HepG2 (cell line): Measurements from ENCODE around the gene MESD. TPM values are rescaled to one million over a fixed set of nuclear protein-coding genes. Genes with fewer than 3 reads are reported as not detected.

Experiments used
- ARID2 ChIP-seq: sonication (generic); formaldehyde crosslinking; IDR thresholded peaks from 2 replicates; pipeline ENCODE4 v1.8.1; 2022; ENCODE audit warnings: mild to moderate bottlenecking, missing genetic modification reagents, borderline replicate concordance
- KLF6 ChIP-seq: IDR thresholded peaks from 2 replicates; pipeline ENCODE4 v1.8.0; 2016; ENCODE audit warnings: missing biosample characterization, missing genetic modification reagents
- PBX3 ChIP-seq: sonication (generic); formaldehyde crosslinking; IDR thresholded peaks from 2 replicates; pipeline ENCODE4 v1.8.1; 2023; ENCODE audit warnings: missing genetic modification reagents, inconsistent platforms, borderline replicate concordance
- SMYD3 ChIP-seq: sonication (generic); formaldehyde crosslinking; IDR thresholded peaks from 2 replicates; pipeline ENCODE4 v1.8.1; 2023; ENCODE audit warnings: mild to moderate bottlenecking, missing genetic modification reagents
- SP140L ChIP-seq: sonication (generic); formaldehyde crosslinking; IDR thresholded peaks from 2 replicates; pipeline ENCODE4 v1.4.0; 2020; ENCODE audit warnings: missing genetic modification reagents, borderline replicate concordance
- SPEN ChIP-seq: sonication (generic); formaldehyde crosslinking; IDR thresholded peaks from 2 replicates; pipeline ENCODE4 v1.5.1; 2020; ENCODE audit warnings: low read depth, mild to moderate bottlenecking, missing genetic modification reagents
- STAT5B ChIP-seq: sonication (generic); formaldehyde crosslinking; IDR thresholded peaks from 2 replicates; pipeline ENCODE4 v1.4.0; 2020; ENCODE audit warnings: missing genetic modification reagents
- TAF15 ChIP-seq: fragments of 200-400 bp; formaldehyde crosslinking; IDR thresholded peaks from one replicate; pipeline ENCODE4 v1.6.1; 2018; ENCODE audit warnings: mild to moderate bottlenecking, low read depth, low read length; ENCODE audit not compliant: poor library complexity, severe bottlenecking
- ZBTB8A ChIP-seq: sonication (generic); formaldehyde crosslinking; IDR thresholded peaks from 2 replicates; pipeline ENCODE4 v1.4.0; 2020; ENCODE audit warnings: mild to moderate bottlenecking, low read depth, missing genetic modification reagents, borderline replicate concordance
- ZHX2 ChIP-seq, 2 experiments: sonication (generic) in 1 of 2; formaldehyde crosslinking in 1 of 2; IDR thresholded peaks; 2 replicates each; pipeline versions ENCODE4 v1.6.1 to v1.9.0; 2014 to 2022; ENCODE audit warnings: antibody characterized with exemption in 1 of 2, borderline replicate concordance in 1 of 2, inconsistent platforms in 1 of 2, low read depth in 1 of 2, missing genetic modification reagents in 1 of 2
- ZNF138 ChIP-seq: sonication (generic); formaldehyde crosslinking; IDR thresholded peaks from 2 replicates; pipeline ENCODE4 v1.5.0; 2020; ENCODE audit warnings: mild to moderate bottlenecking, low read depth, missing genetic modification reagents
- ZNF230 ChIP-seq: sonication (generic); formaldehyde crosslinking; IDR thresholded peaks from 2 replicates; pipeline ENCODE4 v1.4.0; 2020; ENCODE audit warnings: mild to moderate bottlenecking, missing genetic modification reagents
- ZNF329 ChIP-seq: sonication (generic); formaldehyde crosslinking; IDR thresholded peaks from 2 replicates; pipeline ENCODE4 v1.9.0; 2021; ENCODE audit warnings: low read depth, mild to moderate bottlenecking, missing genetic modification reagents
- ZNF550 ChIP-seq: sonication (generic); formaldehyde crosslinking; IDR thresholded peaks from 2 replicates; pipeline ENCODE4 v1.4.0; 2020; ENCODE audit warnings: mild to moderate bottlenecking, missing genetic modification reagents, borderline replicate concordance
- ZNF773 ChIP-seq: sonication (generic); formaldehyde crosslinking; IDR thresholded peaks from 2 replicates; pipeline ENCODE4 v1.4.0; 2020; ENCODE audit warnings: missing genetic modification reagents, borderline replicate concordance
- ZNF776 ChIP-seq: sonication (generic); formaldehyde crosslinking; IDR thresholded peaks from 2 replicates; pipeline ENCODE4 v1.4.0; 2020; ENCODE audit warnings: mild to moderate bottlenecking, missing genetic modification reagents
- ZNF800 ChIP-seq: sonication (generic); formaldehyde crosslinking; IDR thresholded peaks from 2 replicates; pipeline ENCODE4 v1.4.0; 2020; ENCODE audit warnings: missing genetic modification reagents
- polyA plus RNA-seq, 8 experiments: library from polyadenylated mRNA; depleted of rRNA in 3 of 8; stranded (reverse) in 7 of 8; unstranded in 1 of 8; fragments of >200 nt; fragmentation: Illumina TruSeq in 4 of 8; extraction: Trizol in 4 of 8; gene quantifications; 2 replicates each; pipeline versions ENCODE4 v1.2.1 to v1.2.3, GENCODE V29; 2011 to 2016; ENCODE audit warnings: low read depth in 4 of 8, missing spikeins in 1 of 8, mixed read lengths in 1 of 8; ENCODE audit not compliant: insufficient read depth in 1 of 8
- total RNA-seq, 5 experiments: library from RNA; depleted of rRNA; stranded (reverse); fragments of >200 nt; fragmentation: Illumina TruSeq; extraction: Trizol; gene quantifications; 2 replicates each; pipeline ENCODE4 v1.2.3, GENCODE V29; 2016; ENCODE audit warnings: low read depth in 1 of 5

Gene MESD
- total and polyA plus RNA-seq, 2 of the 13 experiments (the other 11 are each of a cell fraction or from before 2014, with no cell fraction given), result 18.0 to 46.2 TPM

- no peak for TF ChIP-seq ZBTB8A
- no peak for TF ChIP-seq STAT5B
- no peak for TF ChIP-seq SMYD3 (CRISPR knock-in tag)
- no peak for TF ChIP-seq ZHX2 (IDR thresholded peaks at IDR 0.05; ENCODE audit: low read depth)
- TF ChIP-seq ZHX2 (CRISPR knock-in tag; IDR thresholded peaks at IDR 0.05; ENCODE audit: borderline replicate concordance), result 0 out of 2 replicates have a peak, but pooled peaks have one; percentile 45
- no peak for TF ChIP-seq TAF15
- 0 out of 2 replicates have a peak, but pooled peaks have one; percentile 57 for TF ChIP-seq ARID2 (CRISPR knock-in tag)
- TF ChIP-seq KLF6 (CRISPR knock-in tag), result peak; percentile 56; the same call in 1 of the 2 replicates
- TF ChIP-seq ZNF550, result no peak
- TF ChIP-seq ZNF138 (CRISPR knock-in tag), result no peak
- no peak; the same call in 1 of the 2 replicates for TF ChIP-seq ZNF776 (CRISPR knock-in tag)
- no peak for TF ChIP-seq ZNF329 (CRISPR knock-in tag)
- no peak for TF ChIP-seq SPEN (CRISPR knock-in tag)
- TF ChIP-seq SP140L (CRISPR knock-in tag), result no peak
- 0 out of 2 replicates have a peak, but pooled peaks have one; percentile 49 for TF ChIP-seq PBX3 (CRISPR knock-in tag)
- TF ChIP-seq ZNF773 (CRISPR knock-in tag), result no peak
- peak; percentile 90; the same call in 1 of the 2 replicates for TF ChIP-seq ZNF230 (CRISPR knock-in tag)
- TF ChIP-seq ZNF800, result peak; percentile 84; the same call in 1 of the 2 replicates
These were observed at the start of gene MESD (continued) for GRCh38 chr15:80989518-80990478.
